GM12891 (cell line): ENCODE data around the gene OVCH1. TPM values are rescaled to one million over a fixed set of nuclear protein-coding genes. Genes with fewer than 3 reads are reported as not detected.

Experiments
- DNase-seq: peaks from one replicate; pipeline ENCODE4 v3.0.0; 2011; ENCODE audit warnings: low spot score; ENCODE audit not compliant: insufficient read length
- FAIRE-seq: peaks from 2 replicates; lab custom pipeline; 2011; peaks lifted over from hg19 to GRCh38; lab: Jason Lieb, UNC
- PAX5 ChIP-seq: IDR thresholded peaks from 2 replicates; pipeline ENCODE4 v1.6.1; 2011; ENCODE audit warnings: low read length, moderate library complexity, mild to moderate bottlenecking; ENCODE audit not compliant: insufficient read depth, severe bottlenecking
- POLR2A ChIP-seq: IDR thresholded peaks from 2 replicates; pipeline ENCODE4 v1.6.1; 2011; ENCODE audit warnings: low read depth, low read length, control low read depth
- POLR2AphosphoS5 ChIP-seq: IDR thresholded peaks from 2 replicates; pipeline ENCODE4 v1.6.1; 2011; ENCODE audit warnings: low read depth, low read length, control low read depth
- POU2F2 ChIP-seq: IDR thresholded peaks from 2 replicates; pipeline ENCODE4 v1.6.1; 2011; ENCODE audit warnings: low read depth, mild to moderate bottlenecking, control low read depth, low read length, moderate library complexity
- SPI1 ChIP-seq: IDR thresholded peaks from 2 replicates; pipeline ENCODE4 v1.6.1; 2011; ENCODE audit warnings: low read depth, low read length, control low read depth
- TAF1 ChIP-seq: IDR thresholded peaks from 2 replicates; pipeline ENCODE4 v1.6.1; 2011; ENCODE audit warnings: low read depth, low read length, control low read depth
- polyA plus RNA-seq: library from polyadenylated mRNA; unstranded; fragments of >200 nt; gene quantifications from one replicate; pipeline ENCODE4 v1.2.1, GENCODE V29; 2012; ENCODE audit warnings: low read depth, missing spikeins, inconsistent platforms; ENCODE audit not compliant: missing spikeins

Gene OVCH1
- polyA plus RNA-seq, result not detected

- TF ChIP-seq POLR2A (no peak), POU2F2 (no peak), POLR2AphosphoS5 (no peak), SPI1 (no peak), TAF1 (no peak), PAX5 (no peak)
- no peak for FAIRE-seq
- no peak for DNase-seq
These were observed at the start of gene OVCH1 for GRCh38 chr12:29497588-29497987. OVCH1 (minus strand) TSS chr12:29497686; CDS start chr12:29497686, 0 bp downstream.

GRCh38 chr12:29547151-29547632 is 49.7 kb upstream of the OVCH1 start:
- no peak for FAIRE-seq
- TF ChIP-seq POLR2AphosphoS5, result no peak
- no peak for TF ChIP-seq TAF1
- no peak for TF ChIP-seq POU2F2
- no peak for DNase-seq

- no peak for TF ChIP-seq PAX5
- TF ChIP-seq POLR2AphosphoS5, result no peak
- TF ChIP-seq SPI1, result no peak
- no peak for TF ChIP-seq POLR2A
- TF ChIP-seq TAF1, result no peak
- no peak for TF ChIP-seq POU2F2
- FAIRE-seq (no peak), DNase-seq (no peak)
These were observed 48.5 kb upstream of the OVCH1 start for GRCh38 chr12:29546000-29546399.

- no peak for DNase-seq
- FAIRE-seq, result no peak
- TF ChIP-seq SPI1, result no peak
These were observed 47.6 kb upstream of the OVCH1 start for GRCh38 chr12:29545102-29545467.

GRCh38 chr12:29544428-29545101 is 47.1 kb upstream of the OVCH1 start:
- no peak for TF ChIP-seq POU2F2
- no peak for TF ChIP-seq TAF1
- no peak for TF ChIP-seq POLR2A
- no peak for TF ChIP-seq PAX5
- TF ChIP-seq SPI1, result no peak
- TF ChIP-seq POLR2AphosphoS5, result no peak
- DNase-seq, result no peak
- FAIRE-seq, result no peak

- FAIRE-seq (no peak), DNase-seq (no peak)
- no peak for TF ChIP-seq POLR2AphosphoS5
- no peak for TF ChIP-seq PAX5
- TF ChIP-seq POU2F2, result no peak
- TF ChIP-seq POLR2A, result no peak
- no peak for TF ChIP-seq SPI1
- no peak for TF ChIP-seq TAF1
These were observed 45.5 kb upstream of the OVCH1 start for GRCh38 chr12:29543036-29543435.

- DNase-seq (no peak), FAIRE-seq (no peak)
- TF ChIP-seq POLR2AphosphoS5 (no peak), POLR2A (no peak)
These were observed 39.8 kb upstream of the OVCH1 start for GRCh38 chr12:29537298-29537697.

- no peak for TF ChIP-seq POLR2AphosphoS5
- no peak for TF ChIP-seq TAF1
- no peak for TF ChIP-seq POLR2A
- TF ChIP-seq SPI1, result no peak
- no peak for TF ChIP-seq POU2F2
- no peak for TF ChIP-seq PAX5
- FAIRE-seq (no peak), DNase-seq (no peak)
These were observed 37.4 kb upstream of the OVCH1 start for GRCh38 chr12:29534935-29535334.

GRCh38 chr12:29533815-29534489 is 36.5 kb upstream of the OVCH1 start:
- TF ChIP-seq POLR2AphosphoS5, result no peak
- no peak for TF ChIP-seq TAF1
- no peak for TF ChIP-seq SPI1
- TF ChIP-seq POLR2A, result no peak
- no peak for TF ChIP-seq POU2F2
- TF ChIP-seq PAX5, result no peak
- no peak for FAIRE-seq

GRCh38 chr12:29531471-29531870 is 34.0 kb upstream of the OVCH1 start:
- DNase-seq (no peak), FAIRE-seq (no peak)
- no peak for TF ChIP-seq SPI1
- no peak for TF ChIP-seq TAF1
- no peak for TF ChIP-seq POLR2AphosphoS5
- no peak for TF ChIP-seq PAX5
- no peak for TF ChIP-seq POU2F2
- TF ChIP-seq POLR2A, result no peak

More at GRCh38 chr12:29533815-29534489, 36.5 kb upstream of the OVCH1 start:
- no peak for DNase-seq
